Measurements from ENCODE around the gene CHCHD3.

CHCHD3 gene

DNA sequence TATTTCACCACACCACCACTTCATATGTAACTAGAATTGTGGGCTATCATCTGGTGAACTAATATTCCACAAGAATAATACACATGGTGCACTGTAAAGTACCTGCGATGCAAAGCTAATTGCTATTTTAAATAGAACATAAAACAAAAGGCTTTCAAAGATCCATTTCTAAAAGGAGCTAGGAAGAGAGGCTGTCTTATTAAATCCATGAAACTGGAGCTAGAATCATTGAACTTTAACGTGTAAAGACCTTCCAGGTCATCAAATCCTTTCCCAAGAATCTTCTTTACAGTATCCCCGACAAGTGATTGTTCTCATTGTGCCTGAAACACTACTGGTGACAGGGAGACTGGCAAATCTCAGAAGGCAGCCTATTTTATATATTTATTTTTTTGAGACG, 224.9 kb downstream of the CHCHD3 start:
- DNase-seq: no peak

DNA sequence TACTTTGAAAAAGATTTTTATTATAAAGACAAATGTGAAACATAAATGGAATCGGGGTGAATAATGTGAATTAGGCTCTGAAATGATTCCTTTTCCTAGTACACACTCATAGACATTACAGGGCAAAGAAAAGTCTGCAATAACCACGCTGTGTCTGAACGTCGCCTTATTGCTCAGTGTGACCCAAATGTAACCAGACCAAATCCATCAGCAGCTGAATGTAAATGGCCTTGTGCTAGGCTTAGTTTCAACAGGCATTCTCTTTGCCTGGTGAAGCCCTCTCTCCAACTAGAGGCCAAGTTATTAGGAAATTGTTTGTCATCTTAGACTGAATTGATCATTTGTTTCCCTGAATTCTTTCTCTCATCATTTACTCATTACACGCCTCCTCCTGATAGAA, 225.5 kb downstream of the CHCHD3 start:
- no peak for DNase-seq

DNA sequence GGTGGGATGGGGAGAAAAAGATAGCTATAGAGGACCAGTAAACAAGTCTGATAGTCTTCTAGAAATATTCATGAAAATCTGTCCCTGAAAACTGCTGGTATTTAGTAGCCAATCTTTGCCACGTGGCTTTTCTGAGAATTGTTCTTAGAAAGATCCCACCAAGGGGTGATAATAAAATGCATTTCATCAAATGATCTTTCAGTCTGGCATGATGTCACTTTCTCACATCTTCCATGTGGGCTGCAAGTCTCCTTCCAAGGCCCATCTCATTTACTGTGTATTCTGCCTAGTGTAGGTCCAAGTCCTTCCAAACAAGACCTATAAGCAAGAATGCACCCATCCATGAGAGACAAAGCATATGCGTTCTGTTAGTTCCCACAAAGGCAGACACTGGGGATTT, 226.0 kb downstream of the CHCHD3 start:
- no peak for DNase-seq

DNA sequence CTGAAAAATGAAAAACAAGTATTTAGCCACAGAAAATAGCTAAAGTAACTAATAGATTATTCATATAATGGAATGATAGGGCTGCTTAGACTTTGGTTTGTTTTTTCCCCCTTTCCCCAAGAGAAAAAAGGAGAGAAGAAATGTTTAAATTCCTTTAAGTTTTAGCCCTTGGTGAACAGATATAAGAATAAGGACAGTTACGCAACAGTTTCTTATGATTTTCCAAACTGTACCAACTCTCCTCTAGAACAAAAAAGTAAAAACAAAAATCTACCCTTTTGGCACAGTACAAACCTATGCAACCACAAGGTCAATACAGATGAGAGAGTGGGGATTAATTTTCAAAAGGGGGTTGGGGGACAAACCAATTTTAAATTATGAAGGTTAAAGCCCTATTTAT, 227.7 kb downstream of the CHCHD3 start:
- DNase-seq: no peak

DNA sequence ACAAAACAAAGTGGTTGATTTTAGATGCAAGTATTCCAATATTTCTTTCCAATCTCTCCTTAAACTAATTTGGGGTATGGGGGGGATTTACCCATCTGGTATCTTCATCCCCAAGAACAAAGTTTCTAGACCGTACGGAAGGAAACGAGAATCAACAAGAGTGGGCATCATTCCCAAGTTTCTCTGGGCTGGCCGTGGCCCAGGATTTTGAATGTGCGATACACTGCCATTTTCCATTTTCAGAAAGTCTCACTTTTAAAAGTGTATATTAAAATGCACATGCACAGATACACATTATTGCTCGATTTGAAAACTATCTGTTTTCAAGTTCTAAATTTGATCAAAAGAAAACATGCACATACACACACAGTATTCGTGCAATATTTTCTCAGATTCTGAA, 234.5 kb downstream of the CHCHD3 start:
- DNase-seq: no peak

DNA sequence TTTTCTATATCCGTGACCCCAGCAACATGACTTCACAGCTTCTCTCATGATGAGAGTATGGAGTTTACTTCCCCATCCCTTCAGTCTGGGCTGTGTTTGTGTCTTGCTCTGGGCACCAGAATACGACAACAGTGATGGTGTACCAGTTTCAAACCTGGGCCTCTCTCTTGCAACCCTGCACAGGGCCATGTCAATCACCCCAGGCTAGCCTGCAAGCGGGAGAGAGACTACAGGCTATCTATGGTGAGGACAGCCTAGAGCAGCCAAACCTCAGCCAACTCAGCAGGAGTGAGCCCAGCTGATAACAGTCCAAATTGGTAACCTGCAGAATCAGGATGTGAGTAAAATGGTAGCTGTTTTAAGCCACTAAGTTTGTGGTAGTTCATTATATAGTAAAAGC, 235.8 kb downstream of the CHCHD3 start:
- DNase-seq: no peak

DNA sequence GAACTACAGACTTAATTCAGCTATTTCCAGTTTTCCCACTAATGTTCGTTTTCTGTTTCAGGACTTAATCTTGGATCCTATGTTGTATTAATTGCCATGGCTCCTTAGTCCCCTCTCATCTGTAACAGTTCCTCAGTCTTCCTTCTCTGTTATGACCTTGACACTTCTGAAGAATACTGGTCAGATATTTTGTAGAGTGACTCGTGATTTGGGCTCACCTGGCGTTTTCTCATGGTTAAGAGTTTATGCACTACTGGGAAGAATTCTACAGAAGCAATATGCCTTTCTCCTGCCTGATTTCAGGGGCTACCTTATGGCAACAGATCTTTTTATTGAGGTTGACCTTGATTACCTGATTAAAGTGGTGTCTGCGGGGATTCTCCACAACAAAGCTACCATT, 239.4 kb downstream of the CHCHD3 start:
- DNase-seq: no peak

DNA sequence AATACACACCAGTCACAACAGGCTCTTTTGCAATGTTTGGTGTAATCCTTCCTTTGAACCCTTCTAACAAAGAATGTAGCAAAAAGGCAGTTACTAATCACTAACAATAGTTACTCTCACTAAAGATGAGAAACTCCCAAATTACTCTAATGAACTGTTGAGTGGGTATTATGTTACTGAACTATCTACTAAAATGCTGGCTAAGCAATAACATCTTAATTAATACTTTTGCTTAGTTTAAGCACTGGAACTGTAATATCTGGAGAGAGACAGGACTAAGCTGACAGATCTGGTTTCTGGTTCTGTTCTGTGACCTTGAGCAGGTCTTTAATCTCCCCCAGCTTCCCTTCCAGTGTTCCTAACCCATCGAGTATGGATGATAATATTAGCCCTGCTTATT, 241.7 kb downstream of the CHCHD3 start:
- DNase-seq: no peak

DNA sequence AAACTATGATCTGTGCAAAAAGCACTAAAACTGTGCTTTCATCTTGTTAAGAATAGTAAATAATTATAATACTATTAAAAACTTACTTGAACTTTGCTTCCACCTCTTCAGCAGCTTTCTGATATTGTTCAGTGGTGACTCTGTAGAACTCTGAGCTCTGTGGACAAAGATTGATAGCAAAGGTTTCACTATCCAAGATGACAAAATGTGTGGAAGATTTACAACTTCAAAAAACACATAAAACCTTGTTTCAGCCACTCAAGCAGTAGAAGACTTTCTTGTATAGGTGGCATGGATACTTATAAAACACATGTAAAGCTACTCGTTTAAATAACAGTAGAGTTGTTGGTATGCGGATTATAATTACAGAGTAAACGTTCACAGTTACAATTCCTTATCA, 243.6 kb downstream of the CHCHD3 start:
- no peak for DNase-seq

DNA sequence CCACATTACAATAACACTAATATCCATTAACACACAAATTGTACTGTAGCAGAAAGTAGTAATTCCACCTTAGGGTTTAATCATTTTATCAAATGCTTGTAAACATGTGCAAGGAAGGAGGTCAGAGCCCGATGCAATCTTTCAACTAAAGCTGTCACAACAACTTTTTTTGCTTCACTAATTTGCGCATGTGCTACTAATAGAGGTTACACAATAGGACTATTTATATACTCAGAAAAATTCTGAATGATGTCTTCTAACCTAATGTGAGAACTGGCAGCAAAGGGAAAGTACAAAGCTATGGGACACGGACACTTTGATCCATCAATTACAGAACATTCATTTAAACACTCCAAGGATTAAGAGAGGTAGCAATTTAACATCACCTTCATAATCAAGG, 244.4 kb downstream of the CHCHD3 start:
- no peak for DNase-seq

DNA sequence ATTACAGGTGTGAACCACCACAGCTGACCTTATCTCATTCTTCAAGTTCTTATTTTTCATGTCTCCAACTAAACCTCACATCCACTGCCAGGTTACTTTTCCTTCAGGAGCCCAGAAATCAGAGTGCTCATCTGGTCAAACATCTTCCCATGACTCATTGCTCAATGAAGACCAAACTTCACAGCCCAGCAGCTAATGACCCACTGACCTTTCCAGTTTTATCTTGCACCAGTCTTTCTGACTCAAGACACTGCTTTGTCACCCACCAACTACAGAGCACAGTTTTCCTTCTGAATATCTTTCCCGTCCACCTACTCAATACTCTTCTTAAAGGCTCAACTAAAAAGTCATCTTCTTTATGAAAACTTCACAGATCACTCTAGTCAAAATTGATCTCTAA, 245.1 kb downstream of the CHCHD3 start:
- DNase-seq: no peak

DNA sequence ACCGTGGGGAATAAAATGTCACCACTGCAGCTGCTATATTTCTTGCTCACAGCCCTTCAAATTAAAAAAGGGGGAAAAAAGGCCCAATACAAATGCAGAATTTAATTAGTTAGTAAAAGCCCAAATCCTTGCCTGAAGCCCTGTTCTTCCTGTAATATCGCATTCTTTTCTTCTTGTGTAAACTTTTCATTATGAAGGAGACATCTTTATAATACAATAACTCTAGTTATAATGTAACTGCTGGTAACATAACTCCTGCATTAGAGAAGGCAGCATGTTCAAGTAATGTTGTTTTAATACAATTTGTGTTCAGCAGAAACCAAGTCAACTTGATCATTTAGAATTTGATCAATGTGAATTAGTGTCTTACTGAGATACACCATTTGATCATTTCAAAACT, 250.9 kb downstream of the CHCHD3 start:
- no peak for DNase-seq

DNA sequence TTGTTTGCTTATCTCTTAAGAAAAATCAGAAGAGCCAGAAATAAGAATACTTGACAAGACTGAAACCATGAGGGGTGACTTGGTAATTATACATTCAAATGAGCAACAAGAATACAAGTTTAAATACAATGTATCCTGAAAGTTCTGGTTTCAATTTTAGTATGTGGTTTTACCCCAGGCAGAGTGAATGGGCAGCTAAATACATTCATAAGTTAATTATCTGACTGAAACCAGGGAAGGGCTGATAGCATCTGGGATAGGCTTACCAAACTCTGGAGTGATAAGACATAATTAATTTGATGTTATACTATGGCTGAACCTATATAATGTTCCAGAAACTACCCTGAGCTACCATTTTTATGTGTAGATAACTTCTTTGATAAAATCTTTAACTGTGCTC, 253.4 kb downstream of the CHCHD3 start:
- DNase-seq: no peak

DNA sequence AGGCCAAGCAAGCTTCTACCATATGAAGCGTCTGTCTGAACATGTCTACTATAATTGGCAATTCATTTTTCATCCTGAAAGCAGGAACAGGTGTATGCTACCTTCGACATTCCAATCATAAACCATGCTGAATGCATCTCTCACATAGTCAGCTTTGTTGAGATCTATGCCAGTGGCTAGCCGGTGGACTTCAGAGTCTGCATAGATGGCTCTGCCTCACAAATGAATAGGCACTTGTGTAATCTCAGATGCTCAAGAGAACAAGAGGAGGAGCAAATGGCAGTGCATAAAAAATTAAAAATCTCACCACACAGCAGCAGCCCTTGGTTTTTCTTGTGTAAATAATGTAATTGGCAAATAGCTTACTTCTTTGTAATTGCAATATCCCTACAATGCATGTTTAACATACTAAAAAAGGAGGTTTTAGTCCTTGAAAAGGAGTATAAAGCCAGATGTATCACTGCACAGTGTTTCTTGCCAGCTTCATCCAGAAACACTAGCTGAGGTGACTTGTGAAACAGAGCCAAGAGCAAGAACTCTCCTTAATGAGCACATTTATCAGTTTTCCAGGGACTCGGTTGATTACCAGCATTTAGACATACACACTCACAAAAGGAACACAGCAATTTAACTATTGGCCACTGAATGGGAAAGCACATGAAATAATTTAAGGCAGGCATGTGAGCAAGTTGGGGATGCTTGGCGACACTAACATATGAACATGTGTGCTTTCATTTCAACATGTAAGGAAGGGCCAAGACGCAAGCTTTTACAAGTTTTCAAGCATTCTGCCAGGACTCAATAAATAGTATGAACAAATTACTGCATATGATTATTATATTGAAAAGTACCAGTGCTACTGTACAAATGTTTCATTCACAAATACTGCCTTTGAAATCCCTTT, 255.7 kb downstream of the CHCHD3 start:
- no peak for DNase-seq

DNA sequence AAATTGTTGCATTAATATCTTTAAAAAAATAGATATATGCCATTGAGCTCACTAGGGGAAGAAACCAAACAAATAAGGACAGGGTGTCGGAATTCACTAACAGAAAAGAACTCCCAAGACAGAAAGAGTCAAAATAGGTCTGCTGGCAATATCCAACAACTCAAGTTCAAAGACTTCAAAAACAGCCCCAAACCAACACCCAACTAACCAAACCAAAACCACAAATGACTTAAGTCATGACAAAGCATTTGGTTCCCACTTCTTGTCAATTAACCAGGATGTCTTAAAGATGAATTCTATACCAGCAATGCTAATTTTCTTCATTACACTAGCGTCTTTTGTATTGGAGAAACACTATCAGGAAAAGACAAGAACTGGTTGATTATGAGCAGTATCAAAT, 256.7 kb downstream of the CHCHD3 start:
- DNase-seq: no peak

DNA sequence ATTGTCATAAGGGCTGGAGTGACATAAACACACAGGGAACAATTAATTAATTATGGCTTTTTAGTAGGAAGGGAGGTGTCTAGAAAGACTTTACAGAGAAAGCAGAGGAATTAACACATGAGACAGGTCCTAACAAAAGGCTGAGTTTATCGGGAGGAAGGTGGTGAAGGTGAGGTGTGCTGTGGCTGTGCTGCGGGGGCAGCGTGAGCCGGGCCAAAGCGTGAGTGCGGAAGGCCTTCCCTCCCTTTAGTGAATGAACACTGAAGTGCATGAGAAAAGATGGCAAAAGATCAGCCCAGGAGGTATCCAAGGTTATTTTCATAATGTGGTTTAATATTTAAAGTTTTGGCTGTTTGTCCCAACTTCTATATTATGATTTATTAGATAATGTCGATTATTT, 262.2 kb downstream of the CHCHD3 start:
- no peak for DNase-seq

DNA sequence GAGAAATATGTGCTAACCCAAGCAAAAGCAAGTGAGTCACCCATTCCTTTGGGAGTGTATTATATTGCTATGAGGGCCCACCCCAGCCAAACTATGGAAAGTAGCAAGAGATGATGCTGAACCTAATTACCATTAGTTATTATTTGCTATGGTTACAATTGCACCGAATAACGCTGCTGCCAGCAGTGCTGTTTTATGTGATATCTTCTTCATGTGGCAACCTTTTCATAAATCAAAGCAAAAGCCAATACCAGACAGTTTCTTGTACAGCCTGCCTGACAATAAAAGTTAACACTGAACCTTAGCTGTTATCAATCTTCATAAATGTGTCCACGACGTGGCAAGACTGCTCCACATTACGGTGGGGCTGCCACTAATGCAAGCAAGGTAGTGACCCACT, 263.9 kb downstream of the CHCHD3 start:
- no peak for DNase-seq

DNA sequence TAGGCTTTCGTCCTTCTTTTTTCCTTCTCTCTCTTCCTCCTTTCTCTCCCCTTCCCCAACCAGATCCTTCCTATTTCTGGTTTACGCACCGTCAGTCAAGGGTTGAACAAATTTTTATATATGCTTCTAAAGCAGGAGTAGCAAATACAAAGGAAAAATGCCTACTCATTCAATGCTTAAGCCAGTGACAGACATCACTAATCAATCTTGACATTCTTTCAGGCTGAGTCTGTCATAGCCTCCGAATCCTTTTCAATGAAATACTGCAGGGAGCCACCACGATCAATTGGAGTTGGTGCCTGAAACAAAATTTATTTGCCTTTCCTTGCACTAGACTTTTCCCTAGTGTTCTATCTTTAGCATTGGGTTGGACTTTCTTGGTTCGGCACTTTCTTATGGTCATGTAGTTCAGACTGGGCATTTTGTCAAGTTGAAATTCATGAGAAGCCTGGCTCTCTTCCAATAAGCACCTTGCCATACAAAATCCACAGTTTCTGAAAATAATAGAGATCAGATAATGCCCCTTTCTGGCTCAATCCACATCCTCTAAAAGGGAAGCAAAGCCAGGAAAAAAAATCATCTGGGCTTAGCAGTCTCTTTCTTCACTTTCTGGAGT, 266.1 kb downstream of the CHCHD3 start:
- DNase-seq: no peak

DNA sequence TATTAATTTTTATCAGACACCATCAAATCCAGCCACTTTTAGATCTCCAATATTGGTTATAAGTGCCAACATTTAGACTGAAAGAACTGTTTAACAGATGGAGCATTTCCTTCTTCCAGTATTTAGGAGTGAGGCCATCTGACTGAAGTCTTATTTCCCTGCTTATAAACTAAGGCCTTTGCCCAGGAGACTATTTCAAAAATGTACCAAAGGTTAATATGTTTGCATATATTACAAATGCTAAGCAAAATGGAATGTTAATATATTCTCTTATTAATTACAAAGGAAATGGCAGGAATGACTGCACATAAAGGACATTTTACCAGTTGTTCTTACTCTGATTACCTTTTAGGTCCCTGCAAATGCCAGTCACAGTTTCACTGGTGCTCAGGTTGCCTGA, 266.8 kb downstream of the CHCHD3 start:
- DNase-seq: no peak

DNA sequence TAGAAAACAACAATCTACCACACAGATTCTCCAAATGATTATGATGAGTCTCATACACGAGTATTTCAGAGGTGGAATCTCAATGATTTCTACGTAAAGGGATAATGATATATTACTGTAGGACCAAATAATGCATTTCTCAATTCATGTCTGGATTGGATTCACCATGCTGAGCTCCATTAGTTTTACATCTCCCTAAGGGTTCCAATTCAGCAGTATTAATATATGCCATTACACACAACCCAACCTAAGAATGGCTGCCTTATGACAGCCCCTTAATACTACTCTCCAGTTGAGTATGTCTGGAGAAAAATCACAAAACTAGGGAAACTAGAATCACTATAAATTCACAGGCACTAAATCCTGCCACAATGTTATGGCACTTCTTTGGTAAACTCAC, 271.3 kb downstream of the CHCHD3 start:
- no peak for DNase-seq

DNA sequence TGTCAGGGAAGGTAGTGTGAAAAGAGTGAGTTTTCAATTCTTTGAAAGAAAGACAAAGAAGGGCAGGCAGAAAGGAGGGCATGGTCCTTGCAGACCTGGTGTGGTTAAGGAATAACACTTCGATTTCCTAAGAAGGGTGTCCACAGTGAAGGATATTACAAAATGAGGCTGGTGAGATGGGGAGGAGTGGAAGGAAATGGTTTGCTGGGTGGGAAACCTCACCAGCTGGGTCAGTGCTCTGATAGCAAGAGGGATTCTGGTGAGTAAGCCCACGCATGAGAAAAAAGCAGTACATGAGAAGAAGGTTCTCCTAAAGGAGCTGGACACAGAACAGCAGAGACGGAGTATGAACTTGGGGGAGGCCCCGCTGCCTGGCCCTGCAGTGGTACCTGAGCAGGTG, 275.1 kb downstream of the CHCHD3 start:
- DNase-seq: no peak

DNA sequence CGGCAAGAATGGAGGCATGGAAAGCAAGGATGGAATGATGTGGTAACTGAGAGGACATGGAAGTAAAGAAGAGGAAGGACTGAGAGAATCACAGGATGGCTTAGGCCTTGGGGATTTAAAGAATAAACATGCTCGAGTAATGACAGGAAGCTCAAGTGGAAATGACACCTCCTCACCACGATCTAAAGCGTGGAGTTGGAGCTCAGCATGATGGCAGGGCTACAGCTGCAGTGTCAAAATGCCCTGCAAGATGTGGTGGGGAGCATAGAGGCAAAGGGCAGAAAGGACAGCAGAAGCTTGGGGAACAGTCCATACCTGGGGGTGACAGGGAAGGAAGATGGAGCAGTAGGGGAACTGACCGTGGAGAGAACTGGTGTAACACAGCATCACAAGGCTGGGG, 276.1 kb downstream of the CHCHD3 start:
- no peak for DNase-seq

DNA sequence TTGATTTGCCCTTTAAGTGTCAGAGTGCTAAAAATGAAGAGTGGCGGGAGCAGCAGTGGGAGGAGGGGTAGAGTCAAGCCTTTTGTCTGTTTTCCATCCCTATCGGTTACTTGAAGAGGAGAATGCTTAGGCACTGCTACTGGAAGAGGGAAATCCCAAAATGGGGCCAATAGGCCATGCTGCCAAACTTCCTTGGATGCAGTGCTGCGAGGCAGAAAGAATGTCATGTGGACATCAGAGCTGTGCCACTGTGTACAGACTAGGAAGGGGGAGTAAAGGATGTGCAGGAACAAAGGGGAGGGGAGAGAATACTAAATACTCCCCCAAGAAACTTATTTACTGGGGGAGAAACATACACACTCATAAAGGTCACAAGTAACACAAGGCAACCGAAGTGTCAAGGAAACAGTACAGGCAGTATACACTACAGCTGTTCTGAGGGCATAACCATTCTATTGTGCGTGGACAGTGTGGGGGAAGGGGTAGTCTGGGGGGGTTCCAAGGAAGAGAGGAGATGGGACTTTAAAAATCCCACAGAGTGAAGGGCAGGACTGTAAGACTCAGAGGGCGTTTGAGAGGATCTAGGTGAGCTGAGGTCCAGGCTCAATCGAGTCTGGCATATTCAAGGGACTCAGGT, 276.9 kb downstream of the CHCHD3 start:
- no peak for DNase-seq

DNA sequence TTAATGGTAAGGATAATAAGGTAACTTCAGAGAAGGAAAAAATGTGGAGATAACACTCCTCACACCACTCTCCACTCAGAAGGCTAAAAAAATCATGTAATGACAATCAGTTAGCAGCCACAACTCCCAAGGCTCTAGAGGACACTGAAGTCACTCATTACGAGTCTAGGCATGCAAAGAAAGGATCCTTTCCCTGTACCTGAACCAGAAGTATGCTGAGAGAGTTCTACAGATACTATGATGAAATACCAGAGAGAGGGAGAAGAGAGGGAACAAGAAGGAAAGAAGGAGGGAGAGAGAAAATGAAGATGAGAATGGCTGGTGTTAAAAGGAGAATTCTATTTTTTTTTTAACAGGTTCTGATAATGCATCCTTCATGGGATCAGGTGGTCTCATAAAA, 281.4 kb downstream of the CHCHD3 start:
- DNase-seq: no peak
